Loucy (cell line): ENCODE measurements around the gene NAV2.

Experiments used
- H2AFZ ChIP-seq: fragments of 200-600 bp; sonication (generic); 2 replicates; pipeline ENCODE4 v1.6.0; 2016; ENCODE audit warnings: antibody characterized with exemption, mild to moderate bottlenecking, low read length, moderate library complexity
- H3F3A ChIP-seq: fragments of 200-600 bp; 2 replicates; pipeline ENCODE4 v1.6.0; 2016; ENCODE audit warnings: antibody characterized with exemption, low read depth, mild to moderate bottlenecking
- H3K27me3 ChIP-seq: fragments of 200-600 bp; sonication (generic); 2 replicates; pipeline ENCODE4 v1.6.1; 2014; ENCODE audit warnings: low read length, mild to moderate bottlenecking; ENCODE audit not compliant: insufficient read depth, poor library complexity, severe bottlenecking
- H3K36me3 ChIP-seq: fragments of 200-600 bp; sonication (generic); 2 replicates; pipeline ENCODE4 v1.6.1; 2016; ENCODE audit warnings: low read length; ENCODE audit not compliant: insufficient read depth
- H3K4me1 ChIP-seq: fragments of 200-600 bp; sonication (generic); 2 replicates; pipeline ENCODE4 v1.5.1; 2014; ENCODE audit warnings: low read length, mild to moderate bottlenecking; ENCODE audit not compliant: insufficient read depth, poor library complexity, severe bottlenecking
- H3K4me2 ChIP-seq: fragments of 200-600 bp; sonication (generic); 2 replicates; pipeline ENCODE4 v1.6.0; 2014; ENCODE audit warnings: antibody characterized with exemption, low read length, low read depth, mild to moderate bottlenecking; ENCODE audit not compliant: poor library complexity, severe bottlenecking
- H3K4me3 ChIP-seq: fragments of 200-600 bp; sonication (generic); 2 replicates; pipeline ENCODE4 v1.5.1; 2014; ENCODE audit warnings: low read length, mild to moderate bottlenecking, mixed read lengths; ENCODE audit not compliant: poor library complexity, severe bottlenecking
- H3K79me2 ChIP-seq: fragments of 200-600 bp; sonication (generic); 2 replicates; pipeline ENCODE4 v1.6.1; 2014; ENCODE audit warnings: low read length; ENCODE audit not compliant: insufficient read depth
- H3K9ac ChIP-seq: fragments of 200-600 bp; sonication (generic); 2 replicates; pipeline ENCODE4 v1.6.0; 2014; ENCODE audit warnings: mild to moderate bottlenecking, low read depth, low read length, moderate library complexity; ENCODE audit not compliant: poor library complexity, severe bottlenecking
- H3K9me2 ChIP-seq: fragments of 200-600 bp; sonication (generic); replicated peaks from 2 replicates; pipeline ENCODE4 v1.6.1; 2016; ENCODE audit warnings: low read depth, low read length, mixed read lengths
- H3K9me3 ChIP-seq: fragments of 200-600 bp; sonication (generic); 2 replicates; pipeline ENCODE4 v1.6.1; 2014; ENCODE audit warnings: mild to moderate bottlenecking, antibody characterized with exemption, low read length, low read depth; ENCODE audit not compliant: insufficient read depth
- H4K20me1 ChIP-seq: fragments of 200-600 bp; sonication (generic); 2 replicates; pipeline ENCODE4 v1.6.0; 2014; ENCODE audit warnings: antibody characterized with exemption, low read length, mild to moderate bottlenecking; ENCODE audit not compliant: insufficient read depth, poor library complexity, severe bottlenecking
- EZH2phosphoT487 ChIP-seq: fragments of 200-600 bp; IDR thresholded peaks from 2 replicates; pipeline ENCODE4 v1.6.1; 2018; ENCODE audit warnings: antibody characterized with exemption, mild to moderate bottlenecking, moderate library complexity, borderline replicate concordance
- TF ChIP-seq, protein P1 (sequence below): fragments of 200-600 bp; sonication (generic); conservative IDR thresholded peaks from 2 replicates; pipeline ENCODE4 v1.5.1; 2014; ENCODE audit warnings: mild to moderate bottlenecking, antibody characterized with exemption, low read length

Gene NAV2

DNA sequence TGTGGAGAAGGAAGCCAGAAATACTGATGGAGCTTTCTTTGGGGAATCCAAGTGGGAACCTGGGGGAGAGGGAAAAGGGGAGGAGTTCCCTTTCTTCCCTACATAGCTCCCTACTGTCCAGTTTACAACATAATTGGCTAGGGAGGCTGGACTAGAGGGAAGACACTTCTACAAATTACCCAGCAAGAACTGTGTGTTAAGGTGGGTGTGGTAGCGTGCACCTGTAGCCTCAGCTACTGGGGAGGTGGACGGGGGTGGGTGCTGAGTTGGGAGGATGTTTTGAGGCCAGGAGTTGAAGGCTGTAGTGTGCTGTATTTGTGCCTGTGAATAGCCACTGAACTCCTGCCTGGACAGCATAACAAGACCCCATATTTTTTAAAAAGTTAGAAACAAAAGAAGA, 74.0 kb downstream of the NAV2 start:
- Histone ChIP-seq H3K79me2 (no peaks in the 10 kb centered on the region), H3F3A (no peaks in the 10 kb centered on the region), H3K9me3 (no peaks in the 10 kb centered on the region), H3K9me2 (no peaks in the 10 kb centered on the region), H3K9ac (no peak overlapping the region), H3K36me3 (no peaks in the 10 kb centered on the region), H2AFZ (no peak overlapping the region), H3K4me1 (no peaks in the 10 kb centered on the region), H3K27me3 (no peaks in the 10 kb centered on the region), H3K4me2 (no peak overlapping the region), H3K4me3 (no peak overlapping the region), H4K20me1 (no peaks in the 10 kb centered on the region)
- TF ChIP-seq, protein P1, sequence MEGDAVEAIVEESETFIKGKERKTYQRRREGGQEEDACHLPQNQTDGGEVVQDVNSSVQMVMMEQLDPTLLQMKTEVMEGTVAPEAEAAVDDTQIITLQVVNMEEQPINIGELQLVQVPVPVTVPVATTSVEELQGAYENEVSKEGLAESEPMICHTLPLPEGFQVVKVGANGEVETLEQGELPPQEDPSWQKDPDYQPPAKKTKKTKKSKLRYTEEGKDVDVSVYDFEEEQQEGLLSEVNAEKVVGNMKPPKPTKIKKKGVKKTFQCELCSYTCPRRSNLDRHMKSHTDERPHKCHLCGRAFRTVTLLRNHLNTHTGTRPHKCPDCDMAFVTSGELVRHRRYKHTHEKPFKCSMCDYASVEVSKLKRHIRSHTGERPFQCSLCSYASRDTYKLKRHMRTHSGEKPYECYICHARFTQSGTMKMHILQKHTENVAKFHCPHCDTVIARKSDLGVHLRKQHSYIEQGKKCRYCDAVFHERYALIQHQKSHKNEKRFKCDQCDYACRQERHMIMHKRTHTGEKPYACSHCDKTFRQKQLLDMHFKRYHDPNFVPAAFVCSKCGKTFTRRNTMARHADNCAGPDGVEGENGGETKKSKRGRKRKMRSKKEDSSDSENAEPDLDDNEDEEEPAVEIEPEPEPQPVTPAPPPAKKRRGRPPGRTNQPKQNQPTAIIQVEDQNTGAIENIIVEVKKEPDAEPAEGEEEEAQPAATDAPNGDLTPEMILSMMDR = no peak
- TF ChIP-seq EZH2phosphoT487 = no peak

DNA sequence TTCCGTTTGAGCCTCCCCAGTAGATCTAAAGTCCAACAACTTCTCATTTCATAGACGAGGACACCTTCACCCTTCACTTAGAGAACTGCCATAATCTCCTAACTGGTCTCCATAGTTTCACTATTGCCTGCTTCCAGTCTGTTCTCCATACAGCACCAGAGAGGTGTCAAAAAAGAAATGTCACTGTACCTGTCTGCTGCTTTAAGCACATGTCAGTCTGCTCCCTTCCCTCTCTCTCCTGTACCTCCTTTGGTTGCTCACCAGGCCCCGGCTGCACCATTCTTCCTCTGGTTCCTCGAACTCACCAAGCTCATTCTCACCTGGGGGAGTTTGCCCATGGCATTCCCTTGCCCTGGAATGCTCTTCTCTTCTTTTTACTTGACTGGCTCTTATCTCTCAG, 75.8 kb downstream of the NAV2 start:
- H3K4me3 ChIP-seq = no peak overlapping the region
- H3K9me2 ChIP-seq = no peaks in the 10 kb centered on the region
- TF ChIP-seq, protein P1 = no peak
- no peak for TF ChIP-seq EZH2phosphoT487
- no peak overlapping the region for H3K4me2 ChIP-seq
- H3K79me2 ChIP-seq = no peaks in the 10 kb centered on the region
- no peak overlapping the region for H2AFZ ChIP-seq
- no peaks in the 10 kb centered on the region for H3F3A ChIP-seq
- no peaks in the 10 kb centered on the region for H3K9me3 ChIP-seq
- no peaks in the 10 kb centered on the region for H3K27me3 ChIP-seq
- no peaks in the 10 kb centered on the region for H3K36me3 ChIP-seq
- no peak overlapping the region for H3K9ac ChIP-seq
- H4K20me1 ChIP-seq = no peaks in the 10 kb centered on the region
- no peaks in the 10 kb centered on the region for H3K4me1 ChIP-seq

DNA sequence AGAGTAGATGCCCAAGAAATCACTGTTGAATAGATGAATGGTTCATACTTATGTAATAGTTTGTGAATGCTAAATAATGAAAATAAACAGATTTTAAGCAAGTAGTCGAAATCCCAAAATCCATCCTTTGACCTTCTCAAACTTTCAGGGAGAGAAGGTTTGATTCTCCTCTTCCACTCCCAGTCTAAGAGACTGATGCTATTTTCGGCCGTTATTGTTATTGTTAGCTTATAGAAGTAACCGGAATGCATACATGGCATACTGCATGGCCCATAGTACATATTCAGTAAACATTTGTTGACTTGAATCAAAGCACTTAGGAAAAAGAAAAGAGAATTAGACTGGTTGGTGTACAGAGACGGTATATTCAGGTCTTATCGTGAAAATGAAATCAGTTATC, 76.6 kb downstream of the NAV2 start:
- Histone ChIP-seq H3F3A (no peaks in the 10 kb centered on the region), H3K4me1 (no peaks in the 10 kb centered on the region), H3K4me2 (no peak overlapping the region), H3K36me3 (no peaks in the 10 kb centered on the region), H3K79me2 (no peaks in the 10 kb centered on the region), H4K20me1 (no peaks in the 10 kb centered on the region), H3K9ac (no peak overlapping the region), H3K9me3 (no peaks in the 10 kb centered on the region), H3K27me3 (no peaks in the 10 kb centered on the region), H3K9me2 (no peaks in the 10 kb centered on the region), H3K4me3 (no peak overlapping the region), H2AFZ (no peak overlapping the region)
- no peak for TF ChIP-seq EZH2phosphoT487
- TF ChIP-seq, protein P1 = no peak
